GM20000 (cell line): ENCODE results near the gene UBC.
"Not testable (repeated sequence)": the region's sequence is repeated elsewhere in the genome, so short reads cannot be mapped to it uniquely, and the experiment has no call there.

Source experiments
- DNase-seq: peaks from one replicate; pipeline ENCODE4 v3.0.0; 2012; ENCODE audit warnings: low spot score
- CTCF ChIP-seq: IDR thresholded peaks from 2 replicates; pipeline ENCODE4 v1.5.1; 2012; ENCODE audit warnings: mild to moderate bottlenecking, control low read depth; ENCODE audit errors: extremely low read depth, missing control alignments

The UBC gene

GRCh38 chr12:124883263-124884130 is 31.0 kb downstream of the UBC start:
- no peak for TF ChIP-seq CTCF
- no peak for DNase-seq

DNA sequence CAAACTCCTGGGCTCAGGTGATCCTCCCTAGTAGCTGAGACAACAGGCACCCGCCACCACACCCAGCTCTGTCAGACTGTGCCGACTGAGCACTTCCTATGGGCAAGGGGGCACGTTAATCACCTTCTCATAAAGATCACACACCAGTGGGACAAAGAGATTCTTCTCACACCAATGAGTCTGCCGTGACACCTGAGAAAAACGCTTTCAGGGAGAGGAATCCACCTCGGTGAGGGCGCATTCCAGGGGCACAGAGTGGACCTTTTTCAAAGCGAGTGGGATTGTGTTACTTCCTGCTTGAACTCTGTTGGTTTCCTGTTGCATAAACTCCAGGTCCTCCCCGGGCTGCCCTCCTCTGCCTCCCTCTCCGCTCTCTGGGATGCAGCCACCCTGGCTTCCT is 33.3 kb downstream of the UBC start:
- DNase-seq: no peak
- TF ChIP-seq CTCF: no peak

GRCh38 chr12:124880335-124880734 is 34.1 kb downstream of the UBC start:
- DNase-seq: not testable (repeated sequence)

DNA sequence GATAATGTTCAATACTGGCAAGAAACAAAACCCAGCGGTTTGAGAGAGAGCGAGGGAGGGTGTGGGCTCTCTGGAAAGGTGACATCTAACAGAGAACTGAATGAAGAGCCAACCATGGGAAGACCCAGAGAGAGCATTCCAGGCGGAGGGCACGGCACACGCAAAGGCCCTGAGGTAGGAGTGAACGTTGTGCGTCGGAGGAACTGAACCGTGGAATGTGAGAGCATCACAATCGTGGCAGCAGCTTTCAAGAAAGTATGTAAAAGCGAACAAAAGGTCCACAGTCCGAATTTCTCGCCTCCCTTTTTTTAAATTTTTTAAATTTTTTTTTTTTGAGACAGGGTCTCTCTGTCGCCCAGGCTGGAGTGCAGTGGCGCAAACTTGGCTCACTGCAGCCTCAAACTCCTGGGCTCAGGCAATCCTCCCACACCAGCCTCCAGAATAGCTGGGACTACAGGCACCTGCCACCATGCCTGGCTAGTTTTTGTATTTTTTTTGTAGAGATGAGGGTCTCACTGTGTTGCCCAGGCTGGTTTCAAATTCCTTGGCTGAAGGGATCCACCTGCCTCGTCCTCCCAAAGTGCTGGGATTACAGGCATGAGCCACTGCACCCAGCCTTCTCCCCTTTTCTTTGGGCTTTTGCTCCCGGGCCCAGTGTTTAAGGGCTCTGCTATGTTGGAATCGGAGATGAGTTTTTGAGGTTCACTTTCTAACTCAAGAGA is 35.5 kb downstream of the UBC start:
- DNase-seq: no peak
- TF ChIP-seq CTCF: no peak

GRCh38 chr12:124877423-124877822 is 37.0 kb downstream of the UBC start:
- TF ChIP-seq CTCF: no peak
- no peak for DNase-seq

DNA sequence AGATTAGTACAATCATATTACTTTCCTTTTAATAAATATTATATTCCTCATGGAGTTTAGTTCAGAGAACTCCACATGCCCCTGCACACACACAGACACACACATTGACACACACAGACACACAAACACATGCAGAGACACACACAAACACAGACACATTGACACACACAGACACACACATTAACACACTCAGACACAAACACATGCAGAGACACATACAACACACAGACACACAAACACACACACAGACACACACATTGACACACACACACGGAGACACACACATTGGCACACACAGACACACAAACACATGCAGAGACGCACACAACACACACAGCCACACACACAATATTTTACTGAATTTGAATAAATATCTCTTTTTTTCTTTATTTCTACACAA is 38.3 kb downstream of the UBC start:
- TF ChIP-seq CTCF: no peak
- DNase-seq: no peak

DNA sequence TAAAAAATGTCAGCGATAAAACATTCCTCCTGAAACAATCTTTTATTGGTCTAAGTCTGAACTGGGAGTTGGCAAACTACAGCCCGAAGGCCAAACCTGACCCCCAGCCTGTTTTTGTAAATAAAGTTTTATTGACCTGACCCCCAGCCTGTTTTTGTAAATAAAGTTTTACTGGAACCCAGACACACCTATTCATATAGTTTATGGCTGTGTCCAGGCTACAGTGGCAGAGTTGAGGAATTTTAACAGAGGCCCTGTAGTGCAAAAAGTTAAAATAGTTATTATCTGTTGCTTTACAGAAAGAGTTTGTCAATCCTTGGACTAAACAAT is 38.7 kb downstream of the UBC start:
- TF ChIP-seq CTCF: no peak
- DNase-seq: no peak
